ENCODE measurements around the gene CBFA2T2. TPM values are rescaled to one million over a fixed set of nuclear protein-coding genes. Genes with fewer than 3 reads are reported as not detected.

Gene CBFA2T2
- total and polyA plus RNA-seq, 10 of the 15 experiments (the other 5 are each of a cell fraction or from before 2014, with no cell fraction given): 0.61 to 8.6 (median 5.5) TPM

- H3K36me3 ChIP-seq (ENCODE audit: control insufficient read depth in 2 of 2, insufficient read depth in 2 of 2, low read length in 1 of 2): no peaks in the 10 kb centered on the region
- no peak for ATAC-seq
- no peak overlapping the region for H3K4me2 ChIP-seq (ENCODE audit: control insufficient read depth, insufficient read depth)
- no peak overlapping the region for H3K9ac ChIP-seq (ENCODE audit: control insufficient read depth, insufficient read depth, low read length)
- H3K27ac ChIP-seq (ENCODE audit: control insufficient read depth, insufficient read depth): no peak overlapping the region
- ChIA-PET CTCF (interaction anchor here (1.7 to 2.1 kb wide), 2 partner anchors 13 to 14 kb away, joined by 6 to 8 read pairs; no protein-coding TSS in a partner anchor), POLR2A (interaction anchor here (0.5 to 1.5 kb wide), 5 partner anchors 13 to 183 kb away, joined by 3 to 6 read pairs (median 5); no protein-coding TSS in a partner anchor), SMC1A (ENCODE audit: uncharacterized antibody, unreplicated experiment) (interaction anchor here (0.9 to 2.9 kb wide), 9 partner anchors 11 to 68 kb away, joined by 3 to 19 read pairs (median 4); no protein-coding TSS in a partner anchor), RAD21 (ENCODE audit: unreplicated experiment) (interaction anchor here (1.3 to 2.6 kb wide), 2 partner anchors 11 to 99 kb away, joined by 4 to 7 read pairs; partner anchors contain the start of gene CBFA2T2)
- H2AFZ ChIP-seq (ENCODE audit: control insufficient read depth, low read depth, low read length): no peak overlapping the region
- no peaks in the 10 kb centered on the region for H3K79me2 ChIP-seq (ENCODE audit: control insufficient read depth, insufficient read depth, low read length)
- BruUV-seq (replicated peaks): no TSS peak
- H3K27me3 ChIP-seq (replicated peaks in 1 of 2; ENCODE audit: control insufficient read depth in 2 of 2, insufficient read depth in 2 of 2, low read length in 1 of 2): no peaks in the 10 kb centered on the region
- no peaks in the 10 kb centered on the region for H4K20me1 ChIP-seq (ENCODE audit: control insufficient read depth, insufficient read depth)
- H3K4me3 ChIP-seq: no peak overlapping the region
- no peaks in the 10 kb centered on the region for H3K9me3 ChIP-seq (replicated peaks; ENCODE audit: control insufficient read depth, insufficient read depth, low read length)
- no peak for DNase-seq (ENCODE audit: low read depth, low spot score)
- FAIRE-seq: no peak
- in situ Hi-C loops (cut with MboI): no loop called here
- intact Hi-C loops (cut with micrococcal nuclease; ENCODE audit: unreplicated experiment): no loop called here
- 0 out of 2 replicates have a peak, but pooled peaks cover 3% of the 10 kb centered on the region for H3K4me1 ChIP-seq (ENCODE audit: control insufficient read depth, insufficient read depth, low read length)
- TF ChIP-seq MLLT1 (IDR thresholded peaks at IDR 0.05): no peak
- no peak for TF ChIP-seq ZNF687 (IDR thresholded peaks at IDR 0.05)
- no peak for TF ChIP-seq ASH2L (IDR thresholded peaks at IDR 0.05; ENCODE audit: borderline replicate concordance, low read depth)
- no peak for TF ChIP-seq RELA (IDR thresholded peaks at IDR 0.05; ENCODE audit: borderline replicate concordance, partially characterized antibody)
- TF ChIP-seq EP300 (IDR thresholded peaks at IDR 0.05; ENCODE audit: borderline replicate concordance in 1 of 2, control insufficient read depth in 1 of 2, low read depth in 2 of 2, low read length in 2 of 2): no peak
- no peak for TF ChIP-seq TCF12 (IDR thresholded peaks at IDR 0.05; ENCODE audit: low read depth, low read length)
- TF ChIP-seq FOXM1 (IDR thresholded peaks at IDR 0.05; ENCODE audit: low read depth, low read length): no peak
- no peak for TF ChIP-seq ELK1 (IDR thresholded peaks at IDR 0.05; ENCODE audit: low read depth, low read length)
- no peak for TF ChIP-seq SUPT20H (IDR thresholded peaks at IDR 0.05; ENCODE audit: borderline replicate concordance, control insufficient read depth, low read depth, low read length)
- TF ChIP-seq ZZZ3 (IDR thresholded peaks at IDR 0.05; ENCODE audit: control insufficient read depth, insufficient read length, low read depth): no peak
- no peak for TF ChIP-seq BRCA1 (IDR thresholded peaks at IDR 0.05; ENCODE audit: low read depth, low read length)
- no peak for TF ChIP-seq POU2F2 (IDR thresholded peaks at IDR 0.05; ENCODE audit: borderline replicate concordance, low read depth, low read length)
- no peak for TF ChIP-seq MTA3 (IDR thresholded peaks at IDR 0.05; ENCODE audit: borderline replicate concordance, low read length)
- TF ChIP-seq CREM (IDR thresholded peaks at IDR 0.05; ENCODE audit: low read depth): no peak
- TF ChIP-seq KDM1A (IDR thresholded peaks at IDR 0.05; ENCODE audit: borderline replicate concordance): no peak
- TF ChIP-seq SIN3A (IDR thresholded peaks at IDR 0.05; ENCODE audit: low read depth, low read length): no peak
These were observed 99.2 kb downstream of the CBFA2T2 start for GRCh38 chr20:33589059-33589458.
